SK-N-SH treated with all-trans-retinoic acid at 6 μM for 48 hours (cell line): ENCODE measurements around the gene NMT2.

Experiments
- ARNTL ChIP-seq: fragments of 450-650 bp; formaldehyde crosslinking; IDR thresholded peaks from 2 replicates; pipeline ENCODE4 v1.5.0; 2020; ENCODE audit warnings: low read depth, mild to moderate bottlenecking, moderate library complexity, borderline replicate concordance
- BACH2 ChIP-seq: fragments of 250-450 bp; sonication (Bioruptor Pico); IDR thresholded peaks from 2 replicates; pipeline ENCODE4 v1.9.0; 2021; ENCODE audit warnings: mild to moderate bottlenecking, borderline replicate concordance
- GLIS3 ChIP-seq: fragments of 250-450 bp; sonication (Bioruptor Pico); IDR thresholded peaks from 2 replicates; pipeline ENCODE4 v1.5.0; 2020; ENCODE audit warnings: mild to moderate bottlenecking, moderate library complexity
- OSR1 ChIP-seq: fragments of 250-450 bp; sonication (Bioruptor Pico); IDR thresholded peaks from 2 replicates; pipeline ENCODE4 v1.8.0; 2022; ENCODE audit warnings: moderate library complexity, mild to moderate bottlenecking, inconsistent platforms
- RARB ChIP-seq: fragments of 250-450 bp; sonication (Bioruptor Pico); IDR thresholded peaks from 2 replicates; pipeline ENCODE4 v1.8.0; 2021; ENCODE audit warnings: mild to moderate bottlenecking, moderate library complexity
- ZC3H10 ChIP-seq: fragments of 250-450 bp; sonication (Bioruptor Pico); IDR thresholded peaks from 2 replicates; pipeline ENCODE4 v1.5.1; 2021; ENCODE audit warnings: mild to moderate bottlenecking, moderate library complexity
- ZFP30 ChIP-seq: fragments of 450-650 bp; formaldehyde crosslinking; IDR thresholded peaks from 2 replicates; pipeline ENCODE4 v1.5.0; 2022; ENCODE audit warnings: mild to moderate bottlenecking, moderate library complexity
- ZNF70 ChIP-seq: fragments of 450-650 bp; formaldehyde crosslinking; IDR thresholded peaks from 2 replicates; pipeline ENCODE4 v1.5.0; 2020; ENCODE audit warnings: mild to moderate bottlenecking, moderate library complexity
- ZNF8 ChIP-seq: fragments of 450-650 bp; formaldehyde crosslinking; IDR thresholded peaks from 2 replicates; pipeline ENCODE4 v1.5.0; 2020; ENCODE audit warnings: mild to moderate bottlenecking, moderate library complexity
- TF ChIP-seq, protein P1 (sequence below): fragments of 250-450 bp; sonication (Bioruptor Pico); IDR thresholded peaks from 2 replicates; pipeline ENCODE4 v1.5.1; 2020; ENCODE audit warnings: low read depth, mild to moderate bottlenecking, moderate library complexity
- TF ChIP-seq, protein P2 (sequence below): fragments of 250-450 bp; sonication (Bioruptor Pico); IDR thresholded peaks from 2 replicates; pipeline ENCODE4 v1.5.0; 2020; ENCODE audit warnings: mild to moderate bottlenecking, moderate library complexity
- TF ChIP-seq, protein P3 (sequence below): fragments of 250-450 bp; sonication (Bioruptor Pico); IDR thresholded peaks from 2 replicates; pipeline ENCODE4 v1.5.1; 2021; ENCODE audit warnings: mild to moderate bottlenecking, moderate library complexity
- TF ChIP-seq, protein P4 (sequence below): fragments of 250-450 bp; sonication (Bioruptor Pico); IDR thresholded peaks from 2 replicates; pipeline ENCODE4 v1.8.0; 2020; ENCODE audit warnings: mild to moderate bottlenecking, moderate library complexity, borderline replicate concordance

- TF ChIP-seq ZNF8 (CRISPR knock-in tag), result no peak
- TF ChIP-seq, protein P1, sequence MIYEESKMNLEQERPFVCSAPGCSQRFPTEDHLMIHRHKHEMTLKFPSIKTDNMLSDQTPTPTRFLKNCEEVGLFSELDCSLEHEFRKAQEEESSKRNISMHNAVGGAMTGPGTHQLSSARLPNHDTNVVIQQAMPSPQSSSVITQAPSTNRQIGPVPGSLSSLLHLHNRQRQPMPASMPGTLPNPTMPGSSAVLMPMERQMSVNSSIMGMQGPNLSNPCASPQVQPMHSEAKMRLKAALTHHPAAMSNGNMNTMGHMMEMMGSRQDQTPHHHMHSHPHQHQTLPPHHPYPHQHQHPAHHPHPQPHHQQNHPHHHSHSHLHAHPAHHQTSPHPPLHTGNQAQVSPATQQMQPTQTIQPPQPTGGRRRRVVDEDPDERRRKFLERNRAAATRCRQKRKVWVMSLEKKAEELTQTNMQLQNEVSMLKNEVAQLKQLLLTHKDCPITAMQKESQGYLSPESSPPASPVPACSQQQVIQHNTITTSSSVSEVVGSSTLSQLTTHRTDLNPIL (CRISPR knock-in tag), result no peak
- no peak for TF ChIP-seq ARNTL (CRISPR knock-in tag)
- no peak for TF ChIP-seq ZFP30 (CRISPR knock-in tag)
- no peak for TF ChIP-seq ZC3H10
- no peak for TF ChIP-seq RARB (CRISPR knock-in tag)
- no peak for TF ChIP-seq BACH2 (CRISPR knock-in tag)
- TF ChIP-seq OSR1 (CRISPR knock-in tag), result no peak
- TF ChIP-seq, protein P2, sequence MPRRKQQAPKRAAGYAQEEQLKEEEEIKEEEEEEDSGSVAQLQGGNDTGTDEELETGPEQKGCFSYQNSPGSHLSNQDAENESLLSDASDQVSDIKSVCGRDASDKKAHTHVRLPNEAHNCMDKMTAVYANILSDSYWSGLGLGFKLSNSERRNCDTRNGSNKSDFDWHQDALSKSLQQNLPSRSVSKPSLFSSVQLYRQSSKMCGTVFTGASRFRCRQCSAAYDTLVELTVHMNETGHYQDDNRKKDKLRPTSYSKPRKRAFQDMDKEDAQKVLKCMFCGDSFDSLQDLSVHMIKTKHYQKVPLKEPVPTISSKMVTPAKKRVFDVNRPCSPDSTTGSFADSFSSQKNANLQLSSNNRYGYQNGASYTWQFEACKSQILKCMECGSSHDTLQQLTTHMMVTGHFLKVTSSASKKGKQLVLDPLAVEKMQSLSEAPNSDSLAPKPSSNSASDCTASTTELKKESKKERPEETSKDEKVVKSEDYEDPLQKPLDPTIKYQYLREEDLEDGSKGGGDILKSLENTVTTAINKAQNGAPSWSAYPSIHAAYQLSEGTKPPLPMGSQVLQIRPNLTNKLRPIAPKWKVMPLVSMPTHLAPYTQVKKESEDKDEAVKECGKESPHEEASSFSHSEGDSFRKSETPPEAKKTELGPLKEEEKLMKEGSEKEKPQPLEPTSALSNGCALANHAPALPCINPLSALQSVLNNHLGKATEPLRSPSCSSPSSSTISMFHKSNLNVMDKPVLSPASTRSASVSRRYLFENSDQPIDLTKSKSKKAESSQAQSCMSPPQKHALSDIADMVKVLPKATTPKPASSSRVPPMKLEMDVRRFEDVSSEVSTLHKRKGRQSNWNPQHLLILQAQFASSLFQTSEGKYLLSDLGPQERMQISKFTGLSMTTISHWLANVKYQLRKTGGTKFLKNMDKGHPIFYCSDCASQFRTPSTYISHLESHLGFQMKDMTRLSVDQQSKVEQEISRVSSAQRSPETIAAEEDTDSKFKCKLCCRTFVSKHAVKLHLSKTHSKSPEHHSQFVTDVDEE (CRISPR knock-in tag), result no peak
- TF ChIP-seq ZNF70 (CRISPR knock-in tag), result no peak
- TF ChIP-seq, protein P3, sequence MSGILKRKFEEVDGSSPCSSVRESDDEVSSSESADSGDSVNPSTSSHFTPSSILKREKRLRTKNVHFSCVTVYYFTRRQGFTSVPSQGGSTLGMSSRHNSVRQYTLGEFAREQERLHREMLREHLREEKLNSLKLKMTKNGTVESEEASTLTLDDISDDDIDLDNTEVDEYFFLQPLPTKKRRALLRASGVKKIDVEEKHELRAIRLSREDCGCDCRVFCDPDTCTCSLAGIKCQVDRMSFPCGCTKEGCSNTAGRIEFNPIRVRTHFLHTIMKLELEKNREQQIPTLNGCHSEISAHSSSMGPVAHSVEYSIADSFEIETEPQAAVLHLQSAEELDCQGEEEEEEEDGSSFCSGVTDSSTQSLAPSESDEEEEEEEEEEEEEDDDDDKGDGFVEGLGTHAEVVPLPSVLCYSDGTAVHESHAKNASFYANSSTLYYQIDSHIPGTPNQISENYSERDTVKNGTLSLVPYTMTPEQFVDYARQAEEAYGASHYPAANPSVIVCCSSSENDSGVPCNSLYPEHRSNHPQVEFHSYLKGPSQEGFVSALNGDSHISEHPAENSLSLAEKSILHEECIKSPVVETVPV (CRISPR knock-in tag), result no peak
- TF ChIP-seq GLIS3 (CRISPR knock-in tag), result no peak
- TF ChIP-seq, protein P4, sequence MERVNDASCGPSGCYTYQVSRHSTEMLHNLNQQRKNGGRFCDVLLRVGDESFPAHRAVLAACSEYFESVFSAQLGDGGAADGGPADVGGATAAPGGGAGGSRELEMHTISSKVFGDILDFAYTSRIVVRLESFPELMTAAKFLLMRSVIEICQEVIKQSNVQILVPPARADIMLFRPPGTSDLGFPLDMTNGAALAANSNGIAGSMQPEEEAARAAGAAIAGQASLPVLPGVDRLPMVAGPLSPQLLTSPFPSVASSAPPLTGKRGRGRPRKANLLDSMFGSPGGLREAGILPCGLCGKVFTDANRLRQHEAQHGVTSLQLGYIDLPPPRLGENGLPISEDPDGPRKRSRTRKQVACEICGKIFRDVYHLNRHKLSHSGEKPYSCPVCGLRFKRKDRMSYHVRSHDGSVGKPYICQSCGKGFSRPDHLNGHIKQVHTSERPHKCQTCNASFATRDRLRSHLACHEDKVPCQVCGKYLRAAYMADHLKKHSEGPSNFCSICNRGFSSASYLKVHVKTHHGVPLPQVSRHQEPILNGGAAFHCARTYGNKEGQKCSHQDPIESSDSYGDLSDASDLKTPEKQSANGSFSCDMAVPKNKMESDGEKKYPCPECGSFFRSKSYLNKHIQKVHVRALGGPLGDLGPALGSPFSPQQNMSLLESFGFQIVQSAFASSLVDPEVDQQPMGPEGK (CRISPR knock-in tag), result no peak
Measured at GRCh38 chr10:15124908-15125307, 43.6 kb downstream of the NMT2 start.
